Inflammatory macrophage treated with lipopolysaccharide for 4 hours (primary cell): ENCODE data around the gene TARS1.
A peak's percentile ranks its signal among the peaks of the same experiment; 100 is the strongest.

ENCODE experiments used
- DNase-seq: peaks from one replicate; pipeline ENCODE4 v3.0.0-alpha.2; 2020

Gene TARS1

DNA sequence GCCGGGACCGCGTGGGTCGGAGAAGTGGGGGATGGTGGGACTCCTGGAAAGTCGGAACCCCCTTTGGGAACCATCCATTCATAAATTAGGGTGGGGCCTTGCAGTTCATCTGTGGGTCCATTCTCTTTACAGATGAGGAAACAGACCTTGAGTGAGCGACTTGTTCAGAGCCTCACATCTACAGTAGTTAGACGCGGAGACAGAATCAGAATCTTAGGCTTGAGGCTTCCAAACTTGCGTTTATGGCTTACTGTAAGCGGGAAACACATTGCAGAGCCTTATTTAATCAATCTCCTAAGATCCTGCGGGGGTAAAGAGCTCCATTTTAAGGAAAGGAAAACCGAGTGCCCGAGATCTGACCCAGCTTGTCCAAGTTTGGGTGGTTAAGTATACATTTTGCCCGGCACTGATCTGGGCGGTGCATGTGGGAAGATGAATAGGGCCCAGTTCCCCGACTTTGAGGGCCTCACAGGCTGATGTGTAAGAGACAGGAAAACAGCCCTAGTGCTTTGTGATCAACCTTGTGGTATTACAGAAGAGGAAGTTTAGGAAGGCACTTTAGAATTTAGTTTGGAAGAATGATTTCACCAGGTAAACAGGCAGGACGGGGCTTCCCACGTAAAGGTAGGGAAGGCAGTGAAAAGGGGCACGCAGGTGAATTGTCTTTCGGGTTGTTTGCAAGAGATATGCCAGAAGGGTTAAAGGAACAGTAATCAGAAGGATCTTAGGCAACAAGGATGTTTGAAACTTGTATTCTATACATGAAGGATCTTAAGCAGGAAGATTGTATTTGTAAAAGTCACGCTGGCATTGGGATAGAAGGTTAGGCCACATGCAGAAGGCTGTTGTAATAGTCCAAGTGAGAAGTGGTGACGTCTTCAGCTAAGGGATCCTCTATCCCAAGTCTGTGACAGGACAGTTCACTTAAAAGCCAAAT lies 744 bp downstream of the TARS1 start:
- DNase-seq, result peak; percentile 70

- DNase-seq, result no peak
These were observed 3.8 kb downstream of the TARS1 start for GRCh38 chr5:33444542-33444941.

DNA sequence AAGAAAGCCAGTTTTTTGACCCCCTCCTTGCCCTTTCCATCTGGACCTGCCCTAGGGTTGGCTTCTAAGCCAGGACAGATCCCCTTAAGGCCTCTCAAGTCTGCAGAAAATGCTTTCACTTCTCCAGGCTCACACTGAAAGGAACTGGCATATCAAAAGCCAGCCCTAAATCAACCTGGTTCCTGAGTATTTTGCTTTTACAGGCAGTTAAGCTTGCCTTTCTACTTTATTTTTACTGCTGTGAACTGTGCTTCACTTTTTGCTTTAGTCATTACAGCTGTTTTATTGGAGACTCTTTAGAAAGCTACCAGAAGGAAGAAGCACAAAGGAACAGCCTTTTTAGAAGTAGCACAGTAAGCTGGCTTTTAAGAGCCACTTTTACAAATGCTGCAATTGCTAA lies 5.0 kb downstream of the TARS1 start:
- DNase-seq, result no peak

DNA sequence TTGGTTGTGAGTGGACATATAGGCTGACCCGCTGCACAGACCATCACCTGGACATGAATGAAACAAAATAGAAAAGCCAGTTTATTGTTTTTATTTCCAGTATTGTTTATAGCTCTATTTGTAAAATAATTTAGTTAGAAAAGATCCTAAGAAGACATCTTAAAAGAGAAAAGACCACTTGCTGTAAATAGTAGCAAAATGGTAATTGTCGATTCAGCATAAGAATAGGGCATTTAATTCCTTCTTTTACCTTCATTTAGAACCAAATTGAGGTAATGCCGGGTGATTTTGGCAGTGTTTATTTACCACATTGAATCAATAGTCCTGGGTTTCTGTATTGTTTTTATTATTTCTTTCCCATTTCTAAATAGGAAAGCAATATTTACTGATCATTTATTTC lies 7.4 kb downstream of the TARS1 start:
- DNase-seq, result no peak

DNA sequence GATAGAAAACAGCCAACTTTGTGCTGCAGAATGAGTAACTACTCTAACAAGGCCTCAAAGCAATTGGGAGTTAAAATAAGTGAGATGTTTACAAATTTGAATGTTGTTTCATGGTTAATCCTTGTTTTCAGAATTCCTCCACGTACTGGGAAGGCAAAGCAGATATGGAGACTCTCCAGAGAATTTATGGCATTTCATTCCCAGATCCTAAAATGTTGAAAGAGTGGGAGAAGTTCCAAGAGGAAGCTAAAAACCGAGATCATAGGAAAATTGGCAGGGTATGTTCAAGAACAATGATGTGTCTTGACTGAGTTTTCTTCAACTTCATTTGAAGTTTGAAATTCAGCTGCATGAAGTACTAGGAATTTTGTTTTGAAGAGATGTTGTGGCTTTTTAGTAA lies 16.4 kb downstream of the TARS1 start:
- DNase-seq, result no peak

GRCh38 chr5:33457817-33458216 lies 17.1 kb downstream of the TARS1 start:
- no peak for DNase-seq

- no peak for DNase-seq
These were observed 19.4 kb downstream of the TARS1 start for GRCh38 chr5:33460210-33460609.

- DNase-seq, result no peak
These were observed 21.7 kb downstream of the TARS1 start for GRCh38 chr5:33462456-33462855.

- peak; percentile 2 for DNase-seq
These were observed 24.4 kb downstream of the TARS1 start for GRCh38 chr5:33465120-33465519.

DNA sequence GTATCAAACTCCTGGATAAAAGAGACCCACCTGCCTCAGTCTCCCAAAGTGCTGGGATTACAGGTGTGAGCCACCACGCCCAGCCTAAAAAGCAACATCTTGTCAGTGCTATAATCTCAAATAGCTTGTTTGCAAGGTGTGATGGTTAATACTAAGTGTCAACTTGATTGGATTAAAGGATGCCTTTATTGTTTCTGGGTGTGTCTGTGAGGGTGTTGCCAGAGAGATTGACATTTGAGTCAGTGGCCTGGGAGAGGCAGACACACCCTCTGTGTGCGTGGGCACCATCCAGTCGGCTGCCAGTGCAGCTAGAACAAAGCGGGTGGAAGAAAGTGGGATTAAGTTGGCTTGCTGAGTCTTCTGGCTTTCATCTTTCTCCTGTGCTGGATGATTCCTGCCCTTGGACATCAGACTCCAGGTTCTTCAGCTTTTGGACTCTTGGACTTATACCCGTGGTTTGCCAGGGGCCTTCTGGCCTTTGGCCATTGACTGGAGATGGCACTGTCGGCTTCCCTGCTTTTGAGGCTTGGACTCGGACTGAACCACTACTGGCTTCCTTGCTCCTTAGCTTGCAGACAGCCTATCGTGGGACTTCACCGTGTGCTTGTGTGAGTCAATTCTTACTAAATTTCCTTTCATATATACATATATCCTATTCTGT lies 28.1 kb downstream of the TARS1 start:
- DNase-seq, result no peak

DNA sequence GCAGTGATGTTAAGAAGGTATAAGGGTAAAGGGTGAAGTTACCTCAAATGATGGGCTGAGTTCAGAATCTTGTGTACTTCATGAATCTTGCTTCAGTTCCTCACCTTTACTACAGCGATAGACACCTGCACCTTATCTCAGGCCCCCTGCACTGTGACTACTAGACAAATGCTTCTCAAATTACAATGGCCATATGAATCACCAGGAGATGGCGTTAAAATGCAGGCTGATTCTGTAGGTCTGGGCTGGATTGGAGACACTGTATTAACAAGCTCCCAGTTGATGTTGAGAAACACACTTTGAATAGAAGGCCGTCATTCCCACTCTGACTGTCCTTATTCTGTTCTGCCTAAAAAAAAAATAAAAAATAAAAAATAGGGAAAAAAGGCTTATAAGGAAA lies 29.8 kb downstream of the TARS1 start:
- no peak for DNase-seq

DNA sequence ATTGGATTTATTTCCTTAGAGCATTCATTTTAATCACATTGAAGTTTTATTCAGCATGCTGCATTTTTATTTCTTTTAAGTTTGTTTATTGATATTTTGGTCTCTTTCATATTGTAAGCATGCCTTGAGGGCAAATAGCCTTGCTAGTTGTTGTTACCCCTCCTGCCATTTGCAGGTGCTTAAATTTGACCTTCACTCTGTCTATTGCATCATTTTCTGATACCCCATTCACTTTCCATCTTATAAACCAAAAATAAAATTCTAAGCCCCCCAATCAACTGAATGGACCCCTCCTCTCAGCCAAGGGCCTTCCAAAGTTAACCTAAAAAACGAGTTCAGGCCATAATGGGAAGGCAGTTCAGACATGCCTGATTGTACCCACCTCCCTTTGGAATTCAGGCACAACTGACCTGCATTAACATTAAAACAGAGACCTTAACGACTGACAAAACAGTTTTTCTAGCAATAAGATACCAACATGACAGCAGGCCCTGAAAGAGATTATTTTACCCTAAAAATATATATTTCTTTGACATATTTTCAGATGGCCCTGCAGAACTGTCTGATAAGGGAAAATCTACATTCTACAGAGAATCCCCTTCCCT lies 32.1 kb downstream of the TARS1 start:
- no peak for DNase-seq

GRCh38 chr5:33474004-33474403 lies 33.2 kb downstream of the TARS1 start:
- no peak for DNase-seq

- DNase-seq, result no peak
These were observed 34.2 kb downstream of the TARS1 start for GRCh38 chr5:33474931-33475499.

- no peak for DNase-seq
These were observed 34.9 kb downstream of the TARS1 start for GRCh38 chr5:33475706-33476105.

- no peak for DNase-seq
These were observed 36.2 kb downstream of the TARS1 start for GRCh38 chr5:33476992-33477391.

DNA sequence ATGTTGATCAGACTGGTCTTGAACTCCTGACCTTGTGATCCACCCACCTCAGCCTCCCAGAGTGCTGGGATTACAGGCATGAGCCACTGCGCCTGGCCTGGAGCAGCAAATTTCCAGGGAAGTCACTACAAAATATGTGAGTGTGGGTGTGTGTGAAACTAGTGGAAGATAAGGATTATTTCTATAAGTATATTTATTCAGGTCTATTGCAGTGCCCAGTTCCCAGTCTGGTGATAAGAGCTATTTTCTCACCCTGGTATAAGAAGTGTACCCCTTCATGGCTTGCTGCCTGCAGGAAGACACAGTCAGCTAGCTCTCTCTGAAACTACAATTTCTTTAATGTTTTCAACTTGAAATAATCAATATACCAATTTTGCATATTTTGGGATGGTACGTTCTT lies 37.1 kb downstream of the TARS1 start:
- DNase-seq, result no peak

DNA sequence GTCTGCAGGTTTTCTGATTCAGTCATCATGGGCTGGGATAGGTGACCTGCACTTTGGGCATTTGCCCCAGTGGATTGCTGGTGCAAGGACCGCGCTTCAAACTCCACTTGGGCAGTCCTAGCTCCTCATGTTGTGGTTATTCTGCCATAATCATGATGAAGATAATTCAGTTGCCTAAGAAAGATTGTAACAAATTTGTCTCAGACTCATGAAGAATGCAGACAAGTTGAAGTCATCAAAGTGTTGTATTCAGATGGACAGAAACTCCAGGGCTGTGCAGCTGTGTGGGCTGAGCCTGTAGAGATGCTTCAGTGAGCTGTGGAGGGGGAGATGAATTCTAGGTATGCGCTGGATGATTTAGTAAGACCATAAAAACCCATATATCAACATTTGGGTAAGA lies 38.5 kb downstream of the TARS1 start:
- DNase-seq, result no peak

GRCh38 chr5:33480876-33481275 lies 40.1 kb downstream of the TARS1 start:
- DNase-seq, result no peak

- no peak for DNase-seq
These were observed 41.6 kb downstream of the TARS1 start for GRCh38 chr5:33482335-33482734.

- DNase-seq, result no peak
These were observed 46.5 kb downstream of the TARS1 start for GRCh38 chr5:33487236-33487635.

DNA sequence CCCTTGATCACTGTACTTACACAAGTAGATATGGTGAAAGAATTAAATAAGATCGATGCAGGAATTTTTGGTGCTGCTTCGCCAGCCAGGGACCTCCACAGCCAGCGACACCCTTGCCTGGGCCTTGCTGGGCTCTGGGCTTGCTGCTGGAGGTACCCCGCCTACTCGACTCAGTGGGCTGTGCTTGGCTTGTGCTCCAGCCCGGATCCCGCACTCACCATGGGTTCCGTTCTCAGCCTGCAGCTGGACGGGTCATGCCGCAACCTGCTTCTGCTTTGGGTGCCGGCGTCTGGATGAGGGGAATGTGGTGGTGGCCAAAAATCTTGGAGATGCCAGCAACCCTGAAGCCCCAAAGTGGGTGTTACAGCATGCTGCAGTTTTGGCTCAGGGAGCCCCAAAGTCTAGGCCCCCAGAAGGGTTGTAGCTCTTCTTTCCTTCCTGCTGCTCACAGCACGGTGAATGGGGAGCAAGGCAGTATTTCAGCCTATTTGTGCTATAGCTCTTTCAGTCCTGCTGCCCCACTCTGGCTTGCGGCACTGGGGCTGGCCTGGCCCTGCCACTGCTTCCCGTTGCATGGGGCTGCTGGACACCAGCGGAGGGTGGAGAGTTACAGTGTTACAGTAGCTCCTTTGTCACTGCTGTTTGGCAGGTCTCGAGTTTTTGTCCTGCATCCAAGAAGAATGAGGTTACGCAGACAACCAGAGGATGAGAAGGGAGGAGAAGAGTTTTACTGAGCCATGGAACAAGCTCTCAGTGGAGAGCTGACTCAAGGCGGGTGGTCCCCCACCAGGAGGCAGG lies 48.0 kb downstream of the TARS1 start:
- DNase-seq, result no peak
